ENCODE data around the gene EYS.
A peak's percentile ranks its signal among the peaks of the same experiment; 100 is the strongest.
"Not testable (repeated sequence)": the region's sequence is repeated elsewhere in the genome, so short reads cannot be mapped to it uniquely, and the experiment has no call there.

The EYS gene

DNA sequence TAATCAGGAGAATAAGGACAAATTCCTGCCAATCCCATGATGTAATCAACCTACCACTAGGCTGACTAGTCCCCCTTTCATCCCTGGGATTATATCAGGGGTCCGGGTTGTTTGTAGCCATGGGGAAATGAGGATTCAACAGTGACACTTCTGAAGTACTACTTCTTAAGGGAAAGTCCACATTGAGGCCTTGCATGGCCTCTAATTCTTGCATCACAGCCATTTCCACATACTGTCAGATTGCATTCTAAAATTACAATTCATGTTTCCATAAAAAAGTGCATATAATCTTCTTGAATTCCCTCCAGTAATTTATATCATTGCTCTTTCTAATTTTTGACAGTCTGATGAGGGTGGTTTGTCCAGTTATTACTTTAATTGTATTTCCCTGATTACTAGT lies 1887.2 kb downstream of the EYS start:
- ATAC-seq (no peak), DNase-seq (ENCODE audit: low spot score in 2 of 2) (no peak)
- no peaks in the 10 kb centered on the region for H3K4me1 Mint-ChIP-seq

DNA sequence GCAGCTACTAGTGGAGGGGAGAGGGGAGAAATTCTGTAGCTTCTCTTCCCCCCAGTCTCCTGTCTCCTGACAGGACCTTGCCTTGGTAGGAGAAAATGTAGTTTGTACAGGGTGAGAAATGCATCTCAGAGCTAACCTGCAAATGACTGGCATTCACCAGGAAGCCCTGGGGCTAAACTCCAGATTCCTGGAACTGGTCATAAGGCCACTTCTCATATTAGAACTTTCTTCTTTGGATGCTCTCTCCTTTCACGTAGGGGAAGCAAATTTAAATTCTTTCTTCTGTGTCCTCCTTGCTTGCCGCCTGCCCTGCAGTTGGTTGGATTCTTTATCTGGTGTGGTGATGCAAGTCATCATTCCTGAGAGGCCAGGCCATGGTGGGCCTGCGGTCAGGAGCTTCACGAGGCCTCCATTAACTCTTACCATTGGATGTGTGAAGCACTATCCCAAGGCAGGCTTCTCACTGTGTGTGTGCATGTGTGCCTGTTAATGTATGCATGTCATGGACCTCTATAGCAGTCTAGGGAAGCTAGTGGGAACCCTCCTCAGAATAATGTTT lies 1889.5 kb downstream of the EYS start:
- Mint-ChIP-seq H3K27ac (no peak overlapping the region), H3K4me1 (no peaks in the 10 kb centered on the region)
- no peak for ATAC-seq

More for the DNA sequence above, 1887.2 kb downstream of the EYS start:
- Mint-ChIP-seq H3K4me3 (no peak overlapping the region), H3K27ac (no peak overlapping the region), H3K9me3 (no peaks in the 10 kb centered on the region), H3K36me3 (no peaks in the 10 kb centered on the region)

DNA sequence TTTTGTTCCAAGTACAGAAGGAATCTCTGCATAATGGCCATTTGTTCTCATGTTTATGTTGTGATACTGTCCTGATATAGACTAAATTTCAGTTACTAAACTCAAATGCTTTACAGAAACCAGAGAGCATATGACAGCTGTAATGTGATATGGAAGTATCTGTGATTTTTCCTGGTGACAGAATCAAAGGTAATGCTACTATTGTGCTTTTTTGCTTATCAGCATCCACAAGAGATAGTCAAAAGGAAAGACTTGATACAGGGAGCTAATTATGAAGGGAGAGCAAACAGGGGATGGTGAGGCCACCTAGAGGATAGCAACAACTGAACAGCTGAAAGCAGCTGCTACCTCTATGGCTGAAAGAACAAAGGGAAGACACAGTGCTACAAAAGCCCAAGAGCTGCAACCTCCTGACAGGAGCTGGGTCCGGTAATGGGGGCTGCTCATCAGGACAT lies 1890.0 kb downstream of the EYS start:
- Mint-ChIP-seq H3K27ac (no peak overlapping the region), H3K4me3 (no peak overlapping the region), H3K36me3 (no peaks in the 10 kb centered on the region), H3K9me3 (no peaks in the 10 kb centered on the region), H3K4me1 (no peaks in the 10 kb centered on the region)
- ATAC-seq: peak; percentile 40
- DNase-seq (ENCODE audit: low spot score in 2 of 2): no peak

More for the DNA sequence above, 1889.5 kb downstream of the EYS start:
- Mint-ChIP-seq H3K36me3 (no peaks in the 10 kb centered on the region), H3K9me3 (no peaks in the 10 kb centered on the region), H3K4me3 (no peak overlapping the region)
- DNase-seq (ENCODE audit: low spot score in 2 of 2): no peak

DNA sequence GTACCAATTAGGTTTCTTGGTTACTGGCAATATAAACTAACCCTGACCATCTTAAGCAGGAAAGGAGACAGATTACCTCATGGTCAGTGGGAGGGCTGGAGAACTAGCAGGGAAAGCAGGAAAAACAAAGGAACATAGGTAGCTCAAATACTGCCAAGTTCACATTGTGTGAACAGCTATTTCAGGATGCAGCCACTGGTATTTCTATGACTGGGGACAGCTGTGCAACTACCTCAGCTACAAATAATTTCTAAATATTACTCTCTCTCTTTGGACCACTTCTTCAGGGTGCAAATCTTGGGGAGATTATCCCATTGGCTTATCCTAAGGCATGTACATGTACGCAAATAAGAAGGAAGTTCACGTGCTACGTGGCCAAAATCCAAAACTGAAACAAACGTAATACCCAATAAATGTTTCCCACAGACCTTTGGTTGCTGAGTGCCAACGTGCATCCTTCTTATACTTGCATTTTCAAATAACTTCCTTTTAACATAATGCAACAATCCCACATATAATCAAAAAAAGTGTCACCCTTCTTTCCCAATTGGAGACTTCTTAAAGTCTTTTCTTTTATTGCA lies 1890.5 kb downstream of the EYS start:
- Mint-ChIP-seq H3K36me3 (no peaks in the 10 kb centered on the region), H3K27ac (no peak overlapping the region), H3K4me1 (no peaks in the 10 kb centered on the region), H3K4me3 (no peak overlapping the region), H3K9me3 (no peaks in the 10 kb centered on the region)
- DNase-seq (ENCODE audit: low spot score in 2 of 2) (no peak), ATAC-seq (no peak)

DNA sequence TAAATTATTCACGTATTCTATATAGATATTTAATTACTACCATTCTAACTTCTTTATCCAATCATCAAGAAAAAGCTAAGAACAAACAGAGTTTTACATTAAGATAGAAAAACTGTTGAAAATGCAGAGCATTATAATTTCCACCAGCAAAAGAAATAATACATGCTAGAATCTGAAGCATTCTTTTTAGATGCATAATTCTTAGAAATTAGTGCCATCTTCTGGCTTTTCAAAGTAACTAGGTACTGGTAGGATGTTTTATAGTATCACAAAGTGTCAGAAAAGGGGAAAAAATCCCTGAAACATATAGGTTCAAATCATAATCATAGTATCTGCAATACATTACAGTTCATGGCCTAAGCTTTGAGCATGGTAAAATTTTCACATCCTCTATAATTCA lies 1892.6 kb downstream of the EYS start:
- H3K27ac Mint-ChIP-seq: no peak overlapping the region
- H3K4me1 Mint-ChIP-seq: no peaks in the 10 kb centered on the region
- ATAC-seq: no peak
- no peak overlapping the region for H3K4me3 Mint-ChIP-seq
- H3K36me3 Mint-ChIP-seq: no peaks in the 10 kb centered on the region
- H3K9me3 Mint-ChIP-seq: no peaks in the 10 kb centered on the region
- DNase-seq (ENCODE audit: low spot score in 2 of 2): no peak

DNA sequence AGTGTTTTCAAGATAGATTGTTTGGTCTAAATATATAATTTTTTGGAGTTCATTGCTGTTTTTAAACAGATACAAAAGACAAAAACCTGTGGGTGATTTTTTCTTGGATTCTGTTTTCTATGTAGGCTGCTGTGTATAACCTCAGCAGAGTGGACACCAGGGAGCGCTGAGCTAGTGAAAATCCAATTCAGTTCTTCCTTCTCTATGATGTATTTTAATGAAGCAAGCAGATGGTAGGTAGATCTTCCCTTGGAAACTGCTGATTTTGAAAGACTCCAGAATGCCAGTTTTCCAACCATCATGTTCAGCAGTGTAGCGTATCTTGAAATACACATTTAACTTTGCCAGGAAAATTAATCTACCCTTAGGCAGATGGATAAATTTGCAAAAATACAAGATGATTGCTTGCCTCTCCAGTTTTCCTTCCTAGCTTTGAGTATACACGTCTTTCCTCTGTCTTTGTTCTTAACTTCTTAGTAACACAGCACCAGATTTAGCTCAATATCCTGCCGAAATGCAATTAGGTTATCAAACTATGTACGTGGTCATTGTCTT lies 1893.4 kb downstream of the EYS start:
- Mint-ChIP-seq H3K9me3 (no peaks in the 10 kb centered on the region), H3K36me3 (no peaks in the 10 kb centered on the region), H3K27ac (no peak overlapping the region), H3K4me1 (no peaks in the 10 kb centered on the region), H3K4me3 (no peak overlapping the region)
- DNase-seq (ENCODE audit: low spot score in 2 of 2) (no peak), ATAC-seq (no peak)

DNA sequence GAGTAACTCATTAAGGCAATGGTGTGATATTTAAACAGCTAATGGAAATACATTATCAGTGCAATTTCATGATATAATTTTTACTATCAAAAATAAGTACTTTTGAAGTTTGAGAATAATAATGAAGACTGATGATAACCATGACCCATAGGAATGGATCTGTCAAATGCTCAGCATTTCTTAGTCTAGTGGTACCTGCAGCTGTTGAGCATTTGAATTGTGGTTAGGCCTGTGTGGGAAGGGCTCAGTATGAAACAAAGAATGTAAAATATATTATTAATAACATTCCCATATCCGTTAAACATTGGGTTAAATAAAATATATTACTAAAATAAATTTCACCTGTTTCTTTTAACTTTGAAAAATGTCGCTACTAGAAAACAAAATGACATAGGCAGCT lies 1898.5 kb downstream of the EYS start:
- DNase-seq (ENCODE audit: low spot score in 2 of 2): no peak
- Mint-ChIP-seq H3K4me3 (no peak overlapping the region), H3K36me3 (no peaks in the 10 kb centered on the region), H3K4me1 (no peaks in the 10 kb centered on the region), H3K9me3 (no peaks in the 10 kb centered on the region), H3K27ac (no peak overlapping the region)
- ATAC-seq: no peak

DNA sequence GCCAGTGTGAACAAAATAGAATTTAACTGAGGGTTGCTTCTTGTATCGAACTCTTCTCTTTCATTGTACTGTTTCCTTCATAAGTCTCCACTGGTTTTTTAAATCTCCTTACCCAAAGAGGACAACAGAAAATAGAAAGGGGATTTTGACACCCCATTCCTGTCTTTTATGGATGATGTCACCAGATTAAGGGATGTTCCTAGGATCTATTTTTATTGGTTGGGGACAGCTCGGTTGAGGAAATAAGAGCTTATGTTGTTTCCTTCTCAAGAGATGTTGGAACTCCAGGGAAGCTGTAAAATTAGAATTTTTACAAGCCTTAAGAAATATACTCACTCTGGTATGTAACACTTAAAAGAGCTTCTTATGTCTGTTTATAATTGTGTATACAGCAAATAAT lies 1900.0 kb downstream of the EYS start:
- DNase-seq (ENCODE audit: low spot score in 2 of 2): no peak
- H3K9me3 Mint-ChIP-seq: no peaks in the 10 kb centered on the region
- no peak overlapping the region for H3K27ac Mint-ChIP-seq
- H3K36me3 Mint-ChIP-seq: no peaks in the 10 kb centered on the region
- no peak for ATAC-seq
- no peak overlapping the region for H3K4me3 Mint-ChIP-seq
- no peaks in the 10 kb centered on the region for H3K4me1 Mint-ChIP-seq

DNA sequence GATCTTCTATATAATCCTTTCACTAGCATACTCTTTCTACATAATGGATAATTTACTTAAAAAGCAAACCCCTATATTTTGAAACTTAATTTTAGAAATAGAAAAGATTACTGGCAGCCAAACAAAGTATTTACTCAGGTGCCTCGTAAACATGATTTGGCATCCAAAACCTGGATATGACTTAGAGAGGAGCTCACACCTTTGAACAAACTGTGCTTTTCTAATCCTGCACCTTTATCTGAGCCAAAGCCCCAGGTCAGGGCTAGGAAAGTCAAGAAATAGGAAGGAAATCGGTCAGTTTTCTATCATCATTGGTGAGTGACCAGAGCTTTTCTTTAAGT lies 1900.5 kb downstream of the EYS start:
- no peaks in the 10 kb centered on the region for H3K4me1 Mint-ChIP-seq
- no peaks in the 10 kb centered on the region for H3K9me3 Mint-ChIP-seq
- H3K27ac Mint-ChIP-seq: no peak overlapping the region
- ATAC-seq (no peak), DNase-seq (ENCODE audit: low spot score in 2 of 2) (no peak)
- no peak overlapping the region for H3K4me3 Mint-ChIP-seq
- no peaks in the 10 kb centered on the region for H3K36me3 Mint-ChIP-seq

DNA sequence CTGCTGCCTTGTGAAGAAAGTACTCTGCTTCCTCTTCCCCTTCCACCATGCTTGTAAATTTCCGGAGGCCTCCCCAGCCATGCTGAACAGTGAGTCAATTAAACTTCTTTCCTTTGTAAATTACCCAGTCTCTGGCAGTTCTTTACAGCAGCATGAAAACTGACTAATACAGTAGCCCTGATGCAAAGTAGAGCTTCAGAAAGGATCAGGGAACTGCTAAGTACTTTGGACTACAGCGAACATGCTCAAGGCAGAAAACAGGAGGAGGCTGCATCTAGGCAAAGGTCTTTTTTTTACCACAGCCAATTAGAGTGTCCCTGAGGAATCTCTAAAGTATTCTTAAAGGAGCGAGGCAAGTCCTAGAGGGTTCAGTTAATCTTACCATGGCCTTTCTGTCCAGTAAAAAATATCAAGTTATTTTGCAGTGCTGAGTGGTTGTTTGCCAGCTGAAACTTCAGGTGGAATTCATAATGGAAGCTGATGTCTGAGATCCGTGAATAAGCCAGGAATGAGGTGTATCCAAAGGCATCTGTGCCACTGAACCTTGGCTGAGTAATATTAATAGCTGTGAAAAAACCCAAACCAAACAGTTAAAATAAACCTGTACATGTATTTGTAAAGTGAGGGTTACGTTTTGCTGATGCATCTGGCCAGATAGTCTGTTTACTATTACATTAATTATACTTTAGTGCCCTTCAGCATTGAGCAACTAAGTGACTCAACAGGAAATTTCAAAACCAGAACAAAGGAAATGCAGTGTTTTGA lies 1901.0 kb downstream of the EYS start:
- ATAC-seq (no peak), DNase-seq (ENCODE audit: low spot score in 2 of 2) (no peak)
- Mint-ChIP-seq H3K4me1 (no peaks in the 10 kb centered on the region), H3K36me3 (no peaks in the 10 kb centered on the region), H3K9me3 (no peaks in the 10 kb centered on the region), H3K4me3 (no peak overlapping the region), H3K27ac (no peak overlapping the region)

DNA sequence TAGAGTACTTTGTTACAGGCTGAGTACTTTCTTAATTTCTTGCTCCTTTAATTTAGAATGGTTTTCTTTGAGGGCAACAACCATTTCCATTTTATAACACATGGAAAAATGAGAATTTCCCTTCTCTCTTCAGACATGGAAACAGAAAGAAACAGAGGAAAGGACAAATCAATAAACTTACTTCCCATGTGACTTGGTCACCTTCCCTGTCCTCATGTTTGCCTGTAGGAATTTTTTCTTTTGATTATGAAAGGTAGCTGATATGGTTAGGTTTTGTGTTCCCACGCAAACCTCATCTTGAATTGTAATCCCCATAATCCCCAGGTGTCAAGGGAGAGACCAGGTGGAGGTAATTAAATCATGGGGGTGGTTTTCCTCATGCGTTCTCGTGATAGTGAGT lies 1901.7 kb downstream of the EYS start:
- DNase-seq (ENCODE audit: low spot score in 2 of 2) (no peak), ATAC-seq (no peak)
- Mint-ChIP-seq H3K4me1 (no peaks in the 10 kb centered on the region), H3K27ac (no peak overlapping the region), H3K9me3 (no peaks in the 10 kb centered on the region), H3K4me3 (no peak overlapping the region), H3K36me3 (no peaks in the 10 kb centered on the region)

DNA sequence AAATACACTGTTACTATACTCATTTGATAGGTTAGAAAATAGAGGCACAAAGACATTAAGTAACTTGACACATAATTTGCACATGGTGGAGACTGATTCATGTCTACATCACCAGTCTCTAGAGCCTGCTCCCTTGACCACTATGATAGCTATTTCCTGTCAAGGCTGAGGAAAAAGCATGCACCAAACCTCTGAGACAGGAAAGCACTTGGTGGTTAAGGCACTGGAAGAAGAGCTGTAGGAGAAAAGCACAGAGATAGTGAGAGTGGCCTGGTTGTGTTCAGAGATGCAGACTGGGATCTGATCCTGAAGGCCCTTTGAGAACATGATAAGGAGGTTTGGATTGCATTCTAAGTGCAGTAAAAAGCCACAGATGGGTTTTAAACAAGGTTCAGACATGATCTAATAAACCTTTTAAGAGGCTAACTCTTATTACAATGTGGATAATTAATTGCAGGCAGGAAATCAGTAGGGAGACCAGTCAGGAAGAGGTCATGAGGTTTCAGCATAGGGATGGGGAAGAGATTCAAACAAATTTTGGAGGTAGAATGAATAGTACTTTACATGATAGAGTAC lies 1902.6 kb downstream of the EYS start:
- H3K27ac Mint-ChIP-seq: no peak overlapping the region
- no peaks in the 10 kb centered on the region for H3K36me3 Mint-ChIP-seq
- ATAC-seq (no peak), DNase-seq (ENCODE audit: low spot score in 2 of 2) (no peak)
- no peaks in the 10 kb centered on the region for H3K9me3 Mint-ChIP-seq
- no peak overlapping the region for H3K4me3 Mint-ChIP-seq
- H3K4me1 Mint-ChIP-seq: no peaks in the 10 kb centered on the region

DNA sequence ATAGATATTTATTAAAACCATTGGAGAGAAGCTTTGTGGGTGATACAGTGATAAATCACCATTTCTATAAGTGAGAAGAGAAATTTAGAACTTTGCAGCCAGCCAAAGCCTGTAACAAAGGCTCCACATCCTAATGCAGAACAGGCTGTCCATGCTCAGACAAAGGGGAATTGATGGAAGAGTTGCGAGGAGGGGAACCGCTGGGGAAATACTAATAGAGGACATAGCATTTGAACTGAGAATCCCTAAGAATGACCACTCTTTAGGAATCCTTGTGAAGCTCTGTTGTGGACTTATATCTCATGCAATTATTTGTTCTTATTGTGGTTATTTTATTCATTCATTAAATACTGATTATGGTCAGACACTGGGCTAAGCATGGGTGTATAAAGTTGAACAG lies 1903.7 kb downstream of the EYS start:
- Mint-ChIP-seq H3K36me3 (no peaks in the 10 kb centered on the region), H3K27ac (no peak overlapping the region), H3K9me3 (no peaks in the 10 kb centered on the region), H3K4me1 (no peaks in the 10 kb centered on the region), H3K4me3 (no peak overlapping the region)
- no peak for ATAC-seq
- no peak for DNase-seq (ENCODE audit: low spot score in 2 of 2)

DNA sequence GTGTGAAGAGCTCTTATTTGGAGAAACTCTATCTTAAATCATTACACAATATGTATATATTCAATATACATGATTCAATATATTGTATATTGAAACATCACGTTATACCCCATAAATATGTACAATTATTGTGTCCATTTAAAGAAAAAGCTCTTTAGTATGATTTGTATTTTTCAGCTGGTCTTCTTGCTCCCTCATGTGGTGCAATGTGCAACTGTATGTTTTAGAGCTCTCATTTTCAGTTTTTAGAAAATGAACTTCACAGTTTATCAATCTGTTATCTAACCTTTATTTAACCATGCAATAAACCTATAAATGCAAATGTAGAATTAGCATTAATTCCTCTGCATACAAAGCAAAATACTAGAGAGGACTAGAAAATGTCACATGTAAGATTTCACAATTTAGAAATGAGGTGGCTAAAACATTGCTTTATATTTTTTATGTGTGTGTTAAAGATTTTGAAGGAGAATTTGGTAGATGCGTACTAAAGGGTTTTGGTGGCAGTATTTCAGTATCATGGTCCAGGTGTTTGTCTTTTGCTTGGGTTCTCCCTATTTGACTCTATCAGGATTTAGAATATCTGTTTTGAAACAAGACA lies 1904.3 kb downstream of the EYS start:
- H3K9me3 Mint-ChIP-seq: no peaks in the 10 kb centered on the region
- no peak for ATAC-seq
- H3K4me1 Mint-ChIP-seq: no peaks in the 10 kb centered on the region
- no peak overlapping the region for H3K4me3 Mint-ChIP-seq
- H3K27ac Mint-ChIP-seq: no peak overlapping the region
- DNase-seq (ENCODE audit: low spot score in 2 of 2): no peak
- H3K36me3 Mint-ChIP-seq: no peaks in the 10 kb centered on the region

DNA sequence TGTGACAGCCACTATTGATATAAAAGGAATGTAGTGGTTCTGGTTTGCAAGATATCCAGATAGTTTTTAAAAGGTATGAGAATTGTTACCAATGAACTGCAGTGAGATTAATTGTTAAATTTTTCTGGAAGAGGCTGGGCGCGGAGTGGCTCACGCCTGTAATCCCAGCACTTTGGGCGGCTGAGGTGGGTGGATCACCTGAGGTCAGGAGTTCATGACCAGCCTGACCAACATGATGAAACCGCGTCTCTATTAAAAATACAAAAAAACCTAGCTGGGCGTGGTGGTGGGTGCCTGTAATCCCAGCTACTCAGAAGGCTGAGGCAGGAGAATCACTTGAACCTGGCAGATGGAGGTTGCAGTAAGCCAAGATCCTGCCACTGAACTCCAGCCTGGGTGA lies 1906.6 kb downstream of the EYS start:
- not testable (repeated sequence) for ATAC-seq; H3K9me3 Mint-ChIP-seq; H3K4me1 Mint-ChIP-seq; H3K4me3 Mint-ChIP-seq; H3K27ac Mint-ChIP-seq; H3K36me3 Mint-ChIP-seq; DNase-seq (ENCODE audit: low spot score in 2 of 2)
